ENCODE data around the gene FAM163B.

DNA sequence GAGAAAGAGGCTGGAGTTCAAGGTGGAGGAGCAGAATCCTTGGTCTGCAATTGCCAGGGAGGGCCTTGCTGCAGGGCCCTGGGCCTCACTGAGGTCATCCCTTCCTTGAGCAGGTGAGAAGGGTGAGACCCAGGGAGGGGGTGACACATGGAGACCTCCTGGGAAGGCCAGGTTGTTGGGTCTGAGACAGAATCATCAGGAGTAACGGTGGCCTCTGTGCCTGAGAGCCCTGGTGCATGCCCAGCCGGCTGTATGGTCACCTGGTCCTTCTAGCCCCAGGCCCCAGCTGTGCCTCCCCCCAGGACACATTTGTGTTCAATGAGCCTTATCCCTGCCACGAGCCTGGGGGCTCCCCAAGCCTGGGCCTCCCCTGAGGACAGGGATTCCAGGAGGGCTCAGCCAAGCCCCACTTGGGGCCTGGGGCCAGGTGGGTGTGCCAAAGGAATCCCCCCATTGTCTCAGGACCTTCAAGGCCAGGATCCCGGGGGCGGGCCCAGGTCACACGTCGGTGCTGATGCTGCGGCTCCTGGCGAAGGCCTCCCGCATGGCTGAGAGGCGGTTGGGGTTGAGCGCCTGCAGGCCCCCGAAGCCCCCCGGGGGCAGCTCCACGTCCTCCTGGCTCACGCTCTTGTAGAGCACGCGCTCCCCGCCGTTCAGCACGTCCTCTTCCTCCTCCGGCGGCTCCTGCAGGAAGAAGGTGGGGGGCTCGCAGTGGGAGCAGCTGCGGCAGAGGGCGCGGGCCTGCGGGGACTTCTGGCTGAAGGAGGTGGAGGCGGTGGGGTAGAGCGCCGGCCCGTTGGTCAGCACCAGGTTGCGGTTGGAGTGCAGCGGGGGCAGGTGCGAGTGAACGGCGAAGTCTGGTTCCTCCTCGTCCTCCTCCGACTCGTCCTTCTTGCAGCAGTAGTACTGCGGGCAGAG is 30.4 kb downstream of the FAM163B start:
- TF ChIP-seq CTCF (conservative IDR thresholded peaks at IDR 0.05; ENCODE audit: low read depth in 2 of 2) (no peak), EZH2 (IDR thresholded peaks at IDR 0.05; ENCODE audit: low read depth, unreplicated experiment) (no peak), CREB1 (CRISPR knock-in tag; IDR thresholded peaks at IDR 0.05; ENCODE audit: low read depth) (no peak), REST (IDR thresholded peaks at IDR 0.05; ENCODE audit: unreplicated experiment) (no peak), POLR2AphosphoS5 (IDR thresholded peaks at IDR 0.05; ENCODE audit: low read depth) (no peak), EZH2phosphoT487 (IDR thresholded peaks at IDR 0.05; ENCODE audit: unreplicated experiment) (no peak), STAT1 (IDR thresholded peaks at IDR 0.05; ENCODE audit: unreplicated experiment) (no peak), JUNB (IDR thresholded peaks at IDR 0.05; ENCODE audit: unreplicated experiment) (no peak), ZNF114 (CRISPR knock-in tag; IDR thresholded peaks at IDR 0.05) (no peak), ZNF331 (CRISPR knock-in tag; IDR thresholded peaks at IDR 0.05; ENCODE audit: low read depth) (no peak), NANOG (IDR thresholded peaks at IDR 0.05; ENCODE audit: borderline replicate concordance) (no peak)
- TF ChIP-seq, protein P1, sequence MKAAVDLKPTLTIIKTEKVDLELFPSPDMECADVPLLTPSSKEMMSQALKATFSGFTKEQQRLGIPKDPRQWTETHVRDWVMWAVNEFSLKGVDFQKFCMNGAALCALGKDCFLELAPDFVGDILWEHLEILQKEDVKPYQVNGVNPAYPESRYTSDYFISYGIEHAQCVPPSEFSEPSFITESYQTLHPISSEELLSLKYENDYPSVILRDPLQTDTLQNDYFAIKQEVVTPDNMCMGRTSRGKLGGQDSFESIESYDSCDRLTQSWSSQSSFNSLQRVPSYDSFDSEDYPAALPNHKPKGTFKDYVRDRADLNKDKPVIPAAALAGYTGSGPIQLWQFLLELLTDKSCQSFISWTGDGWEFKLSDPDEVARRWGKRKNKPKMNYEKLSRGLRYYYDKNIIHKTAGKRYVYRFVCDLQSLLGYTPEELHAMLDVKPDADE (IDR thresholded peaks at IDR 0.05): no peak
